Epithelial cell of esophagus (primary cell): ENCODE data around the gene AGGF1.

Experiments
- DNase-seq: peaks from one replicate; pipeline ENCODE4 v3.0.0; 2010; ENCODE audit warnings: low read depth
- H3K4me3 ChIP-seq: 2 replicates; pipeline ENCODE4 v1.5.1; 2011; ENCODE audit warnings: mild to moderate bottlenecking, low read length, control low read depth
- TF ChIP-seq, protein P1 (sequence below): IDR thresholded peaks from 2 replicates; pipeline ENCODE4 v1.5.1; 2011; ENCODE audit warnings: low read depth, mild to moderate bottlenecking, low read length, control low read depth, inconsistent platforms; ENCODE audit not compliant: insufficient read depth; ENCODE audit errors: missing control alignments

The AGGF1 gene

DNA sequence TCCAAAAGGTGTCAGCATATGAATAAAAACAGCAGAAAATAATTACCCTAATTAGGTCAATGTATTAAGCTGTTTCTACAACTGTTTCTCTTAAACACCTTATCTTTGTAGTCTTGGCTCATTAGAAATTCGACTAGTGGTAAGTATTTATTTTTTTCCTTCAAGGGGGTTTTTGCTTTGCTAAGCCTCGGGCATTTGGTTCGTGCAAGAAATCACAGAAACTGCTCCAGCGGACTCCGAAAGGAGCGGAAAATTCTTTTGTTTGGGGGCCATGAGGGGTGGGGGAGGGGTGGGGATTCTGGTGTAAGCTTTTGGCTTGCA lies 56.1 kb downstream of the AGGF1 start:
- TF ChIP-seq, protein P1, sequence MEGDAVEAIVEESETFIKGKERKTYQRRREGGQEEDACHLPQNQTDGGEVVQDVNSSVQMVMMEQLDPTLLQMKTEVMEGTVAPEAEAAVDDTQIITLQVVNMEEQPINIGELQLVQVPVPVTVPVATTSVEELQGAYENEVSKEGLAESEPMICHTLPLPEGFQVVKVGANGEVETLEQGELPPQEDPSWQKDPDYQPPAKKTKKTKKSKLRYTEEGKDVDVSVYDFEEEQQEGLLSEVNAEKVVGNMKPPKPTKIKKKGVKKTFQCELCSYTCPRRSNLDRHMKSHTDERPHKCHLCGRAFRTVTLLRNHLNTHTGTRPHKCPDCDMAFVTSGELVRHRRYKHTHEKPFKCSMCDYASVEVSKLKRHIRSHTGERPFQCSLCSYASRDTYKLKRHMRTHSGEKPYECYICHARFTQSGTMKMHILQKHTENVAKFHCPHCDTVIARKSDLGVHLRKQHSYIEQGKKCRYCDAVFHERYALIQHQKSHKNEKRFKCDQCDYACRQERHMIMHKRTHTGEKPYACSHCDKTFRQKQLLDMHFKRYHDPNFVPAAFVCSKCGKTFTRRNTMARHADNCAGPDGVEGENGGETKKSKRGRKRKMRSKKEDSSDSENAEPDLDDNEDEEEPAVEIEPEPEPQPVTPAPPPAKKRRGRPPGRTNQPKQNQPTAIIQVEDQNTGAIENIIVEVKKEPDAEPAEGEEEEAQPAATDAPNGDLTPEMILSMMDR: no peak
- DNase-seq: no peak
- peak overlapping the region; percentile 74 for H3K4me3 ChIP-seq

DNA sequence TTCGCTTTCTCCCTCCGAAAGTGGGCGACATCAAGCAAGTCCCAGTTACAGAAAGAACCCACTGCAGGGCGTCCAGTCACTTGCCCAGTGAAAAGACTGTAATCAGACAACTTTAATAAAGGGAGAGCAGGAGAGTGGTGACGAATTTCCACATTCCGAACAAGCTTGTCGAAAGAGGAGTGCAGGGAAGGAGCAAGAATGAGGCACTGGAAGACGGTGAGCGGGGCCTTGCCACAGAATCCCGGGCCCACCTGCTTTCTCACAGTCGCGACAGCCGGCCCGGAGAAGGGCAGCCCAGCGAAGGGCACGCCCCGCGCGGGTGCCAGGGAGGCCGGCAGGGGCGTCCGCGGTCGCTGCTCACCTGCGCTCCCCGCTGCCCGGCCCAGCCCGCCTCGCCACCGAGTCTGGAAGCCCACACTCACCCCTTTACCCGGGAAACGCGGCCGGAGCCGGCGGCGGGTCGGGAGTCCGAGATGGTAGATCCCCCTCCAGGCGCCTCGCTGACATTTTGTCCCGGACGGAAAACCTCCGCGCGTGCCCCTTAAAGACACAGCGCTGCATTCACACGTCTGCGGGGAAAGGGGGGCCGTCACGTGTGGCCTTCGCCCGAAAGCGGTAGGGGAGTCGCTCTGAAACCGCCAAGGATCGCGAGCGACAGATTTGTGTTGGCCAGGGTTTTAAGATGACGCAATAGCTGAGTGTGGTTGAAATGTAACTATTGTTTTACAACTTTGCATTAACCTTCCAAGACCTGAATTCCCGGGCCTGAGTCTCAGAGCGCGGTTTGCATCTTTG lies 56.7 kb downstream of the AGGF1 start, which contains the start of gene ZBED3:
ZBED3 (minus strand) TSS at position 597 of the 795 bp plus-strand sequence. CDS start 9,407 bp downstream, outside the sequence.
- TF ChIP-seq, protein P1: no peak
- peak; percentile 53 for DNase-seq
- peak within 1 kb of the TSS; percentile 74 for H3K4me3 ChIP-seq

DNA sequence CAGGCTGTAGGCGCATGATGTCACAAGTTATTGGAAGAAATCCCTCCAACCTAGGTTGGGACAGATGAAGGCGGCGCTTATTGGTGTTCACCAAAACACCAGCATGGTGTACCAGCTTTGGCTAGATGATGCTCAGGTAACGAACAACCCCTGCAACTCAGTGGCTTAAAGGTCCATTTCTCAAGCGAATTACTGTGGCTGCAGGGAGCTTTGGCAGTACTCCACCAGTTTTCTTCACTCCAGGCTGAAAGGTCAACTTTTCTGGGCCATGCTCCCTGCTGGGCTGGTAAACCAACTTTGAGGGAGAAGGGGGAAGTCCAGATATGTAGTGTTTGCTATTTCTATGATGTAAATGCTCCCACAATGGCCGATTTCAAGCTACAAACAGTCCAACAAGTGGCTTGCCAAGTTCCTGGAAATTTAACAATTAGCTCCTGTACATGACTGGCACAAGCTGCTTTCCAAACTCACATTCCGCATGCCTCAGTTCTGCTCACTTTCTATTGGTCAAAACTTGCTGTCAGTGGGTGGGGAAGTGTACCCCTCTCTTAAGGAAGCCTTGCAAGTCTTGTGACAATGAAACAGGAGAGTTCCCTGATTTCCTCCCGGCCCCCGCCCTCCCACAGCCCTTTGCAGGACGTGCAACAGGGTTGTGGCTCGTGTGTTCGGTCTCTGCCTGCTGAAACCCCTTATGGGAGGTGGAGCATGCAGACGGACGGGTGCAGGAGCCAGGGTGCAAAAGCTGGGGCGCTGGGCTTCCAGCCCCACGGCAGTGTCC lies 57.5 kb downstream of the AGGF1 start:
- peak overlapping the region; percentile 74 for H3K4me3 ChIP-seq
- no peak for DNase-seq
- TF ChIP-seq, protein P1: no peak

DNA sequence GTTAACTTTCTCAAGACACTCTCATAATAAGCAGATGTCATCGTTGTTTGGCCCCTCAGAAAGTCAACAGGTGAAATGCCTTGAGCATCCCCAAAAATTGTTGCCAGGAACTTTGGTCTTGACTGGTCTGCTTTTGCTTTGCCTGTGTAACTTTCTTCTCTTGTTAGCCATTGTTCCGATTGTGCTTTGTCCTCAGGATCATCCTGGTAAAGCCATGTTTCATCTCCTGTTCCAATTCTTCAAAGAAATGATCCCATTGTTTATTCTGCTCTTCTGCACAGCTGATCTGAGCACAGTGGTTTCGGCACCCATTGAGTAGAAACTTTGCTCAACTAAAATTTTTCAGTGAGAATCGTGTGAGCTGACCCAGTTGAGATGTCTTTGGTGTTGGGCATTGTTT lies 65.0 kb downstream of the AGGF1 start:
- no peak for DNase-seq
- no peak overlapping the region for H3K4me3 ChIP-seq
- TF ChIP-seq, protein P1: no peak

DNA sequence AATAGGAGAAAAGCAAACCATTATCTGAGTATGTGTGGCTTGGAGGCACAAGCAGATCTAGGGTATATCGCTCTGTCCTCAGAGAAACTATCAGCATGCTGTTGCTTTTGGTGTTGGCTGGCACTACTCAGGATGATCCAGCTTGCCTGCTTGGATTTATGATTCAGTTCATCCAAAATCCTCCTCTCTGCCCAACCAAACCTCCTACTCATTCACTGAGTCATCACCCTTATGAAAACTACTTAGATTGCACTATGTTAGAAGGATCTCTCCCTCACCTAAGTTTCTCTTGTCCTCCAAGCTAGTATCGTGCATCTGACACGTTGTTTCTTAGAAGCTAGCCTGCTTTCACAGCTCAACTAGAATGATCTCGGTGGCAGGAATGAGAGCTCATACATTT lies 71.1 kb downstream of the AGGF1 start:
- no peak overlapping the region for H3K4me3 ChIP-seq
- DNase-seq: peak; percentile 80
- TF ChIP-seq, protein P1: no peak

DNA sequence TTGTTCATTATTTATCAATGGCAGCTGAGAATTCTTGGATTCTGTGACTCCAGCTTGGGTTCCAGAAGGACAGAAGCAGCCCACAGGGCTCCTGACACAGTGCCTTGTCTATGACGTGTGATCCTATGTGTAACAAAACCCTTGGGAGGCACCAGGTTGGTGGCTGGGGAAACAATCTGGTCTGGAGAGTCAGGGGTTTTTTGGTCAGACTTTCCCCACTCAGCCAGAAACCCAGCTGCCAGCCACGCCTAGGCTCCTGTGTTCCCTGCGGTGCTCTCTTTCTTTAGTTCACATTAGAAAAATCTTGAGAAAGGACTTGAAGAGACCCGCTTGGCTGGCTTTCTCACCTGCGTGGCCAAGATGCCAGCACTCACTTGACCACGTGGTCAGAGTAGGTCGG lies 72.3 kb downstream of the AGGF1 start:
- H3K4me3 ChIP-seq: no peak overlapping the region
- TF ChIP-seq, protein P1: no peak
- DNase-seq: no peak

DNA sequence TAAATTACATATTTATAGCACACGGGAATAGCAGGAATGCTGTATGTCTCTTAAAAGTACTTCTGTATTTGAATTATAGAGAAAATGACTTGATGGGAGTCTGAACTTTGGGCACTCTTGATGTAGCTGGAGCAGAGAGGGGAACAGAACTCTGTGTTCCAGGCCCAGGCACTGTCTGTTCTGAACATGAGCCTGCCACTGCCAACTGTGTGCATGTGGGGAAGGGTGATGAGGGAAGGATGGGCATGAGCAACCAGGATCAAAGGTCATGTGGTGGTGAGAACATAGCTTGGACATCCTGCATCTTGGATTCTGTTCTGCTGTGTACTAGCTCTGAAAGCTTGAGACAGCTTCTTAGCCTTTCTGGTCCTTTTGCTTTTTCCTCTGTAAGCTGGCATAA lies 73.3 kb downstream of the AGGF1 start:
- TF ChIP-seq, protein P1: no peak
- no peak for DNase-seq
- H3K4me3 ChIP-seq: no peak overlapping the region
